ENCODE measurements around the gene STK32B.

Gene STK32B

GRCh38 chr4:5371415-5372190, 320.3 kb downstream of the STK32B start:
- no peak for DNase-seq

GRCh38 chr4:5372198-5372597, 320.9 kb downstream of the STK32B start:
- no peak for DNase-seq

GRCh38 chr4:5373327-5373726, 322.0 kb downstream of the STK32B start:
- no peak for DNase-seq

- no peak for DNase-seq
These were observed 323.3 kb downstream of the STK32B start for GRCh38 chr4:5374592-5374991.

- DNase-seq, result no peak
These were observed 323.7 kb downstream of the STK32B start for GRCh38 chr4:5374994-5375393.

- DNase-seq, result no peak
These were observed 324.7 kb downstream of the STK32B start for GRCh38 chr4:5376015-5376414.

GRCh38 chr4:5378002-5378401, 326.7 kb downstream of the STK32B start:
- DNase-seq, result no peak

GRCh38 chr4:5379895-5380294, 328.6 kb downstream of the STK32B start:
- DNase-seq, result no peak

- DNase-seq, result no peak
These were observed 330.7 kb downstream of the STK32B start for GRCh38 chr4:5381961-5382441.

GRCh38 chr4:5383191-5383980, 332.1 kb downstream of the STK32B start:
- no peak for DNase-seq

GRCh38 chr4:5385741-5386311, 334.5 kb downstream of the STK32B start:
- no peak for DNase-seq

GRCh38 chr4:5386921-5387320, 335.6 kb downstream of the STK32B start:
- DNase-seq, result no peak

GRCh38 chr4:5387457-5387856, 336.2 kb downstream of the STK32B start:
- no peak for DNase-seq

- DNase-seq, result no peak
These were observed 338.6 kb downstream of the STK32B start for GRCh38 chr4:5389756-5390310.

- no peak for DNase-seq
These were observed 340.2 kb downstream of the STK32B start for GRCh38 chr4:5391492-5391891.

GRCh38 chr4:5393911-5394513, 342.7 kb downstream of the STK32B start:
- no peak for DNase-seq

- DNase-seq, result no peak
These were observed 344.5 kb downstream of the STK32B start for GRCh38 chr4:5395781-5396180.

GRCh38 chr4:5398056-5398455, 346.8 kb downstream of the STK32B start:
- no peak for DNase-seq

- DNase-seq, result no peak
These were observed 347.8 kb downstream of the STK32B start for GRCh38 chr4:5399124-5399523.

GRCh38 chr4:5399790-5400421, 348.6 kb downstream of the STK32B start:
- no peak for DNase-seq

GRCh38 chr4:5403746-5404497, 352.6 kb downstream of the STK32B start:
- DNase-seq, result no peak

- no peak for DNase-seq
These were observed 358.0 kb downstream of the STK32B start for GRCh38 chr4:5409237-5409636.
